ENCODE results near the gene ELF1.
"Not testable (repeated sequence)": the region's sequence is repeated elsewhere in the genome, so short reads cannot be mapped to it uniquely, and the experiment has no call there.

- TF ChIP-seq CTCF (IDR thresholded peaks at IDR 0.05; ENCODE audit: insufficient read depth, low read length); POLR2AphosphoS5 (IDR thresholded peaks at IDR 0.05; ENCODE audit: low read depth): not testable (repeated sequence)
These were observed 134.9 kb downstream of the ELF1 start for GRCh38 chr13:40884175-40884574.

Data from HL-60 (cell line).